H9 (cell line): Measurements from ENCODE around the gene PARD6B. TPM values are rescaled to one million over a fixed set of nuclear protein-coding genes. Genes with fewer than 3 reads are reported as not detected.
A peak's percentile ranks its signal among the peaks of the same experiment; 100 is the strongest.

Experiments used
- DNase-seq: peaks from one replicate; pipeline ENCODE4 v3.0.0-alpha.2; 2017
- H2AFZ ChIP-seq: one replicate; pipeline ENCODE4 v1.6.1; 2013; ENCODE audit warnings: mild to moderate bottlenecking, low read length, control low read depth, moderate library complexity
- H2AK5ac ChIP-seq: 2 replicates; pipeline ENCODE4 v1.6.1; 2013; ENCODE audit warnings: low read length, control low read depth, mixed read lengths; ENCODE audit not compliant: insufficient read length
- H2BK120ac ChIP-seq: one replicate; pipeline ENCODE4 v1.6.1; 2013; ENCODE audit warnings: low read depth, mild to moderate bottlenecking, low read length, control low read depth, inconsistent platforms; ENCODE audit not compliant: poor library complexity, severe bottlenecking
- H2BK12ac ChIP-seq: 2 replicates; pipeline ENCODE4 v1.6.1; 2013; ENCODE audit warnings: low read length, control low read depth, mixed read lengths, low read depth; ENCODE audit not compliant: insufficient read length
- H2BK15ac ChIP-seq: 2 replicates; pipeline ENCODE4 v1.6.1; 2013; ENCODE audit warnings: low read depth, low read length, control low read depth
- H2BK20ac ChIP-seq: one replicate; pipeline ENCODE4 v1.6.1; 2013; ENCODE audit warnings: low read depth, mild to moderate bottlenecking, low read length, control low read depth, inconsistent platforms; ENCODE audit not compliant: poor library complexity, severe bottlenecking
- H2BK5ac ChIP-seq: 2 replicates; pipeline ENCODE4 v1.6.1; 2013; ENCODE audit warnings: low read length, control low read depth, mixed read lengths; ENCODE audit not compliant: insufficient read length
- H3K14ac ChIP-seq: 2 replicates; pipeline ENCODE4 v1.6.1; 2013; ENCODE audit warnings: low read length, control low read depth; ENCODE audit not compliant: insufficient read depth
- H3K18ac ChIP-seq: 2 replicates; pipeline ENCODE4 v1.6.1; 2013; ENCODE audit warnings: low read depth, mild to moderate bottlenecking, mixed read lengths, low read length, control low read depth; ENCODE audit not compliant: insufficient read length
- H3K23ac ChIP-seq: 2 replicates; pipeline ENCODE4 v1.6.1; 2013; ENCODE audit warnings: low read length, control low read depth, mixed read lengths, low read depth; ENCODE audit not compliant: insufficient read length
- H3K23me2 ChIP-seq: 2 replicates; pipeline ENCODE4 v1.6.1; 2013; ENCODE audit warnings: low read depth, mild to moderate bottlenecking, mixed read lengths, low read length, control low read depth; ENCODE audit not compliant: insufficient read length, poor library complexity, severe bottlenecking
- H3K27ac ChIP-seq: 2 replicates; pipeline ENCODE4 v1.5.1; 2013; ENCODE audit warnings: low read length, control low read depth, mixed read lengths, low read depth; ENCODE audit not compliant: insufficient read length
- H3K27me3 ChIP-seq: 2 replicates; pipeline ENCODE4 v1.6.1; 2013; ENCODE audit warnings: low read length, control low read depth, inconsistent platforms; ENCODE audit not compliant: insufficient read depth
- H3K4ac ChIP-seq: 2 replicates; pipeline ENCODE4 v1.6.1; 2013; ENCODE audit warnings: low read depth, mild to moderate bottlenecking, control low read depth, inconsistent platforms, low read length, moderate library complexity
- H3K4me1 ChIP-seq: 2 replicates; pipeline ENCODE4 v1.6.1; 2013; ENCODE audit warnings: low read length, control low read depth, inconsistent platforms; ENCODE audit not compliant: insufficient read depth
- H3K4me2 ChIP-seq: 2 replicates; pipeline ENCODE4 v1.6.1; 2013; ENCODE audit warnings: low read length, control low read depth, mixed read lengths; ENCODE audit not compliant: insufficient read length, insufficient read depth
- H3K56ac ChIP-seq: 2 replicates; pipeline ENCODE4 v1.6.1; 2013; ENCODE audit warnings: low read depth, mild to moderate bottlenecking, mixed read lengths, low read length, control low read depth; ENCODE audit not compliant: insufficient read length
- H3K79me1 ChIP-seq: 2 replicates; pipeline ENCODE4 v1.6.1; 2013; ENCODE audit warnings: low read depth, mild to moderate bottlenecking, moderate library complexity, low read length, control low read depth, inconsistent platforms; ENCODE audit not compliant: insufficient read depth, poor library complexity, severe bottlenecking
- H3K79me2 ChIP-seq: 2 replicates; pipeline ENCODE4 v1.6.1; 2013; ENCODE audit warnings: low read length, control low read depth, inconsistent platforms; ENCODE audit not compliant: insufficient read depth
- H3K9ac ChIP-seq: 2 replicates; pipeline ENCODE4 v1.6.1; 2013; ENCODE audit warnings: low read length, control low read depth, mixed read lengths; ENCODE audit not compliant: insufficient read length; ENCODE audit errors: extremely low read depth
- H3K9me3 ChIP-seq: one replicate; pipeline ENCODE4 v1.6.1; 2013; ENCODE audit warnings: low read depth, low read length, inconsistent platforms; ENCODE audit not compliant: control insufficient read depth
- H3T11ph ChIP-seq: one replicate; pipeline ENCODE4 v1.6.1; 2013; ENCODE audit warnings: mild to moderate bottlenecking, low read length, control low read depth, inconsistent platforms
- H4K20me1 ChIP-seq: one replicate; pipeline ENCODE4 v1.6.1; 2013; ENCODE audit not compliant: control insufficient read depth, insufficient read length, insufficient read depth
- H4K5ac ChIP-seq: 2 replicates; pipeline ENCODE4 v1.6.1; 2013; ENCODE audit warnings: low read depth, mild to moderate bottlenecking, mixed read lengths, low read length, control low read depth; ENCODE audit not compliant: insufficient read length
- H4K8ac ChIP-seq: replicated peaks from 2 replicates; pipeline ENCODE4 v1.6.1; 2013; ENCODE audit warnings: low read length, control low read depth, mixed read lengths, low read depth; ENCODE audit not compliant: insufficient read length
- H4K91ac ChIP-seq: 2 replicates; pipeline ENCODE4 v1.6.1; 2013; ENCODE audit warnings: low read depth, mild to moderate bottlenecking, moderate library complexity, mixed read lengths, low read length, control low read depth; ENCODE audit not compliant: insufficient read length
- H3K27ac Mint-ChIP-seq, 3 experiments: 2 replicates in 2 of 3; 3 replicates in 1 of 3; pipeline ENCODE4 v1.8.0; 2020 to 2021; ENCODE audit warnings: mixed read lengths in 3 of 3, mild to moderate bottlenecking in 1 of 3, moderate library complexity in 1 of 3
- H3K27me3 Mint-ChIP-seq: 2 replicates; pipeline ENCODE4 v1.8.0; 2021; ENCODE audit warnings: low read depth, mild to moderate bottlenecking, moderate library complexity, mixed read lengths
- H3K36me3 Mint-ChIP-seq, 3 experiments: 2 replicates in 2 of 3; 3 replicates in 1 of 3; pipeline ENCODE4 v1.8.0; 2020 to 2021; ENCODE audit warnings: low read depth in 3 of 3, mixed read lengths in 3 of 3; ENCODE audit not compliant: insufficient read depth in 1 of 3
- H3K4me1 Mint-ChIP-seq, 2 experiments: 2 replicates each; pipeline ENCODE4 v1.8.0; 2020; ENCODE audit warnings: mixed read lengths in 2 of 2
- H3K4me3 Mint-ChIP-seq, 2 experiments: 2 replicates in 1 of 2; 3 replicates in 1 of 2; pipeline ENCODE4 v1.8.0; 2020 to 2021; ENCODE audit warnings: mild to moderate bottlenecking in 2 of 2, mixed read lengths in 2 of 2, moderate library complexity in 1 of 2
- H3K9me3 Mint-ChIP-seq, 2 experiments: 2 replicates in 1 of 2; 3 replicates in 1 of 2; pipeline ENCODE4 v1.8.0; 2020; ENCODE audit warnings: mild to moderate bottlenecking in 2 of 2, mixed read lengths in 2 of 2, moderate library complexity in 1 of 2
- WGBS: extraction: QIAGEN DNeasy Blood & Tissue Kit; methylation state at CpG from one replicate; pipeline ENCODE4 v1.1.7; 2013; ENCODE audit warnings: missing lambda C conversion rate, low lambda C conversion rate, mixed read lengths; ENCODE audit not compliant: insufficient read length; ENCODE audit errors: extremely low coverage; 5-methylcytosine and 5-hydroxymethylcytosine counted together
- total RNA-seq: library from RNA; stranded (reverse); gene quantifications from 2 replicates; pipeline ENCODE4 v1.2.1, GENCODE V29; 2021
- TF ChIP-seq, protein P1 (sequence below): fragments of 200-600 bp; sonication (generic); conservative IDR thresholded peaks from 3 replicates; pipeline ENCODE4 v1.8.0; 2021; ENCODE audit warnings: antibody characterized with exemption, mild to moderate bottlenecking

The PARD6B gene
- total RNA-seq, 1 experiment from 2014 or later, result 27.4 TPM

- Mint-ChIP-seq H3K27ac (peak overlapping the region in 2 of 3 experiments; percentile 17 to 37; a peak in 2 of 7 replicates), H3K9me3 (no peaks in the 10 kb centered on the region), H3K36me3 (no peaks in the 10 kb centered on the region), H3K27me3 (no peaks in the 10 kb centered on the region; the same call in 1 of the 2 replicates), H3K4me1 (peaks cover 10 to 15% of the 10 kb centered on the region in 2 experiments), H3K4me3 (no peak overlapping the region)
- H2BK15ac ChIP-seq, result no peak overlapping the region
- no peak overlapping the region for H4K91ac ChIP-seq
- H3K4me1 ChIP-seq, result no peaks in the 10 kb centered on the region; the same call in 1 of the 2 replicates
- no peaks in the 10 kb centered on the region for H4K20me1 ChIP-seq
- H3K27ac ChIP-seq, result no peak overlapping the region
- TF ChIP-seq, protein P1, sequence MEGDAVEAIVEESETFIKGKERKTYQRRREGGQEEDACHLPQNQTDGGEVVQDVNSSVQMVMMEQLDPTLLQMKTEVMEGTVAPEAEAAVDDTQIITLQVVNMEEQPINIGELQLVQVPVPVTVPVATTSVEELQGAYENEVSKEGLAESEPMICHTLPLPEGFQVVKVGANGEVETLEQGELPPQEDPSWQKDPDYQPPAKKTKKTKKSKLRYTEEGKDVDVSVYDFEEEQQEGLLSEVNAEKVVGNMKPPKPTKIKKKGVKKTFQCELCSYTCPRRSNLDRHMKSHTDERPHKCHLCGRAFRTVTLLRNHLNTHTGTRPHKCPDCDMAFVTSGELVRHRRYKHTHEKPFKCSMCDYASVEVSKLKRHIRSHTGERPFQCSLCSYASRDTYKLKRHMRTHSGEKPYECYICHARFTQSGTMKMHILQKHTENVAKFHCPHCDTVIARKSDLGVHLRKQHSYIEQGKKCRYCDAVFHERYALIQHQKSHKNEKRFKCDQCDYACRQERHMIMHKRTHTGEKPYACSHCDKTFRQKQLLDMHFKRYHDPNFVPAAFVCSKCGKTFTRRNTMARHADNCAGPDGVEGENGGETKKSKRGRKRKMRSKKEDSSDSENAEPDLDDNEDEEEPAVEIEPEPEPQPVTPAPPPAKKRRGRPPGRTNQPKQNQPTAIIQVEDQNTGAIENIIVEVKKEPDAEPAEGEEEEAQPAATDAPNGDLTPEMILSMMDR, result no peak
- no peak overlapping the region for H3K4ac ChIP-seq
- no peak overlapping the region for H2AFZ ChIP-seq
- H2AK5ac ChIP-seq, result no peak overlapping the region
- H2BK5ac ChIP-seq, result no peak overlapping the region
- no peak overlapping the region for H2BK20ac ChIP-seq
- H4K5ac ChIP-seq, result no peak overlapping the region
- WGBS, result no CpG with 5 or more reads among the region's 5 CpGs
- H4K8ac ChIP-seq, result no peak overlapping the region
- no peaks in the 10 kb centered on the region for H3K79me1 ChIP-seq
- no peak overlapping the region for H3T11ph ChIP-seq
- no peaks in the 10 kb centered on the region for H3K79me2 ChIP-seq
- no peak overlapping the region for H2BK120ac ChIP-seq
- H3K27me3 ChIP-seq, result no peaks in the 10 kb centered on the region
- H3K14ac ChIP-seq, result no peak overlapping the region
- H3K9me3 ChIP-seq, result no peaks in the 10 kb centered on the region
- H3K18ac ChIP-seq, result no peak overlapping the region
- H3K23ac ChIP-seq, result no peak overlapping the region
- no peaks in the 10 kb centered on the region for H3K23me2 ChIP-seq
- DNase-seq, result peak; percentile 8
- no peak overlapping the region for H3K9ac ChIP-seq
- no peak overlapping the region for H2BK12ac ChIP-seq
- no peak overlapping the region for H3K56ac ChIP-seq
- no peak overlapping the region for H3K4me2 ChIP-seq
These were observed 41.2 kb downstream of the PARD6B start for GRCh38 chr20:50772420-50773185.
